ENCODE results near the gene EPB41L2. TPM values are rescaled to one million over a fixed set of nuclear protein-coding genes. Genes with fewer than 3 reads are reported as not detected.

Gene EPB41L2
- total and polyA plus RNA-seq, 2 experiments from 2014 or later = 76.2 to 91.7 TPM

DNA sequence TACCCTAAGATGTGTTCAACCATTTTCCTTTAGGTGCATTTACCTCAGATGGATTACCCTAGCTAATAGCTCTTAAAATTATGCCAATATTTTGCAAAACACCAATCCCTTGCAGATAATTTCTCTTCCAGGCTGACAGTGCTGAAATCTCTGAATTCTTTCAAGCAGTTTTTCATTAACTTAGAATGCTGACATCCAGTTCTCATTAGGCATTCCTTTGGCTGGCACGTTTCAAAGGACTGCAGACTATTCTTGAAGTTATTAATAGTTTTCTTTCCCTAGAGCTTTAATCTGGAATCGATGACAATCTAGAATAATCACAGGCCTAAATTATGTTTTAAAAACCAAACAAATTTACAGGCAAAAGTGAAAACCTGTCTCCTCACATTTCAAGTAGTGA, 167.5 kb downstream of the EPB41L2 start:
- H2AFZ ChIP-seq = no peak overlapping the region
- no peaks in the 10 kb centered on the region for H3K9me2 ChIP-seq (ENCODE audit: insufficient read depth)
- H3K4me3 ChIP-seq = no peak overlapping the region
- TF ChIP-seq EZH2phosphoT487 (IDR thresholded peaks at IDR 0.05; ENCODE audit: unreplicated experiment) = no peak
- no peak for TF ChIP-seq POLR2AphosphoS5 (IDR thresholded peaks at IDR 0.05; ENCODE audit: low read depth)
- TF ChIP-seq, protein P1, sequence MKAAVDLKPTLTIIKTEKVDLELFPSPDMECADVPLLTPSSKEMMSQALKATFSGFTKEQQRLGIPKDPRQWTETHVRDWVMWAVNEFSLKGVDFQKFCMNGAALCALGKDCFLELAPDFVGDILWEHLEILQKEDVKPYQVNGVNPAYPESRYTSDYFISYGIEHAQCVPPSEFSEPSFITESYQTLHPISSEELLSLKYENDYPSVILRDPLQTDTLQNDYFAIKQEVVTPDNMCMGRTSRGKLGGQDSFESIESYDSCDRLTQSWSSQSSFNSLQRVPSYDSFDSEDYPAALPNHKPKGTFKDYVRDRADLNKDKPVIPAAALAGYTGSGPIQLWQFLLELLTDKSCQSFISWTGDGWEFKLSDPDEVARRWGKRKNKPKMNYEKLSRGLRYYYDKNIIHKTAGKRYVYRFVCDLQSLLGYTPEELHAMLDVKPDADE (IDR thresholded peaks at IDR 0.05) = no peak
- no peak for TF ChIP-seq JUNB (IDR thresholded peaks at IDR 0.05; ENCODE audit: unreplicated experiment)
- TF ChIP-seq, protein P2, sequence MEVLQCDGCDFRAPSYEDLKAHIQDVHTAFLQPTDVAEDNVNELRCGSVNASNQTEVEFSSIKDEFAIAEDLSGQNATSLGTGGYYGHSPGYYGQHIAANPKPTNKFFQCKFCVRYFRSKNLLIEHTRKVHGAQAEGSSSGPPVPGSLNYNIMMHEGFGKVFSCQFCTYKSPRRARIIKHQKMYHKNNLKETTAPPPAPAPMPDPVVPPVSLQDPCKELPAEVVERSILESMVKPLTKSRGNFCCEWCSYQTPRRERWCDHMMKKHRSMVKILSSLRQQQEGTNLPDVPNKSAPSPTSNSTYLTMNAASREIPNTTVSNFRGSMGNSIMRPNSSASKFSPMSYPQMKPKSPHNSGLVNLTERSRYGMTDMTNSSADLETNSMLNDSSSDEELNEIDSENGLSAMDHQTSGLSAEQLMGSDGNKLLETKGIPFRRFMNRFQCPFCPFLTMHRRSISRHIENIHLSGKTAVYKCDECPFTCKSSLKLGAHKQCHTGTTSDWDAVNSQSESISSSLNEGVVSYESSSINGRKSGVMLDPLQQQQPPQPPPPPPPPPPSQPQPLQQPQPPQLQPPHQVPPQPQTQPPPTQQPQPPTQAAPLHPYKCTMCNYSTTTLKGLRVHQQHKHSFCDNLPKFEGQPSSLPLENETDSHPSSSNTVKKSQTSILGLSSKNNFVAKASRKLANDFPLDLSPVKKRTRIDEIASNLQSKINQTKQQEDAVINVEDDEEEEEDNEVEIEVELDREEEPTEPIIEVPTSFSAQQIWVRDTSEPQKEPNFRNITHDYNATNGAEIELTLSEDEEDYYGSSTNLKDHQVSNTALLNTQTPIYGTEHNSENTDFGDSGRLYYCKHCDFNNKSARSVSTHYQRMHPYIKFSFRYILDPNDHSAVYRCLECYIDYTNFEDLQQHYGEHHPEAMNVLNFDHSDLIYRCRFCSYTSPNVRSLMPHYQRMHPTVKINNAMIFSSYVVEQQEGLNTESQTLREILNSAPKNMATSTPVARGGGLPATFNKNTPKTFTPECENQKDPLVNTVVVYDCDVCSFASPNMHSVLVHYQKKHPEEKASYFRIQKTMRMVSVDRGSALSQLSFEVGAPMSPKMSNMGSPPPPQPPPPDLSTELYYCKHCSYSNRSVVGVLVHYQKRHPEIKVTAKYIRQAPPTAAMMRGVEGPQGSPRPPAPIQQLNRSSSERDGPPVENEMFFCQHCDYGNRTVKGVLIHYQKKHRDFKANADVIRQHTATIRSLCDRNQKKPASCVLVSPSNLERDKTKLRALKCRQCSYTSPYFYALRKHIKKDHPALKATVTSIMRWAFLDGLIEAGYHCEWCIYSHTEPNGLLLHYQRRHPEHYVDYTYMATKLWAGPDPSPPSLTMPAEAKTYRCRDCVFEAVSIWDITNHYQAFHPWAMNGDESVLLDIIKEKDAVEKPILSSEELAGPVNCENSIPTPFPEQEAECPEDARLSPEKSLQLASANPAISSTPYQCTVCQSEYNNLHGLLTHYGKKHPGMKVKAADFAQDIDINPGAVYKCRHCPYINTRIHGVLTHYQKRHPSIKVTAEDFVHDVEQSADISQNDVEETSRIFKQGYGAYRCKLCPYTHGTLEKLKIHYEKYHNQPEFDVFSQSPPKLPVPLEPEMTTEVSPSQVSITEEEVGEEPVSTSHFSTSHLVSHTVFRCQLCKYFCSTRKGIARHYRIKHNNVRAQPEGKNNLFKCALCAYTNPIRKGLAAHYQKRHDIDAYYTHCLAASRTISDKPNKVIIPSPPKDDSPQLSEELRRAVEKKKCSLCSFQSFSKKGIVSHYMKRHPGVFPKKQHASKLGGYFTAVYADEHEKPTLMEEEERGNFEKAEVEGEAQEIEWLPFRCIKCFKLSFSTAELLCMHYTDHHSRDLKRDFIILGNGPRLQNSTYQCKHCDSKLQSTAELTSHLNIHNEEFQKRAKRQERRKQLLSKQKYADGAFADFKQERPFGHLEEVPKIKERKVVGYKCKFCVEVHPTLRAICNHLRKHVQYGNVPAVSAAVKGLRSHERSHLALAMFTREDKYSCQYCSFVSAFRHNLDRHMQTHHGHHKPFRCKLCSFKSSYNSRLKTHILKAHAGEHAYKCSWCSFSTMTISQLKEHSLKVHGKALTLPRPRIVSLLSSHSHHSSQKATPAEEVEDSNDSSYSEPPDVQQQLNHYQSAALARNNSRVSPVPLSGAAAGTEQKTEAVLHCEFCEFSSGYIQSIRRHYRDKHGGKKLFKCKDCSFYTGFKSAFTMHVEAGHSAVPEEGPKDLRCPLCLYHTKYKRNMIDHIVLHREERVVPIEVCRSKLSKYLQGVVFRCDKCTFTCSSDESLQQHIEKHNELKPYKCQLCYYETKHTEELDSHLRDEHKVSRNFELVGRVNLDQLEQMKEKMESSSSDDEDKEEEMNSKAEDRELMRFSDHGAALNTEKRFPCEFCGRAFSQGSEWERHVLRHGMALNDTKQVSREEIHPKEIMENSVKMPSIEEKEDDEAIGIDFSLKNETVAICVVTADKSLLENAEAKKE (CRISPR knock-in tag; IDR thresholded peaks at IDR 0.05) = no peak
- TF ChIP-seq ZNF114 (CRISPR knock-in tag; IDR thresholded peaks at IDR 0.05) = no peak
- TF ChIP-seq, protein P3, sequence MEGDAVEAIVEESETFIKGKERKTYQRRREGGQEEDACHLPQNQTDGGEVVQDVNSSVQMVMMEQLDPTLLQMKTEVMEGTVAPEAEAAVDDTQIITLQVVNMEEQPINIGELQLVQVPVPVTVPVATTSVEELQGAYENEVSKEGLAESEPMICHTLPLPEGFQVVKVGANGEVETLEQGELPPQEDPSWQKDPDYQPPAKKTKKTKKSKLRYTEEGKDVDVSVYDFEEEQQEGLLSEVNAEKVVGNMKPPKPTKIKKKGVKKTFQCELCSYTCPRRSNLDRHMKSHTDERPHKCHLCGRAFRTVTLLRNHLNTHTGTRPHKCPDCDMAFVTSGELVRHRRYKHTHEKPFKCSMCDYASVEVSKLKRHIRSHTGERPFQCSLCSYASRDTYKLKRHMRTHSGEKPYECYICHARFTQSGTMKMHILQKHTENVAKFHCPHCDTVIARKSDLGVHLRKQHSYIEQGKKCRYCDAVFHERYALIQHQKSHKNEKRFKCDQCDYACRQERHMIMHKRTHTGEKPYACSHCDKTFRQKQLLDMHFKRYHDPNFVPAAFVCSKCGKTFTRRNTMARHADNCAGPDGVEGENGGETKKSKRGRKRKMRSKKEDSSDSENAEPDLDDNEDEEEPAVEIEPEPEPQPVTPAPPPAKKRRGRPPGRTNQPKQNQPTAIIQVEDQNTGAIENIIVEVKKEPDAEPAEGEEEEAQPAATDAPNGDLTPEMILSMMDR (conservative IDR thresholded peaks at IDR 0.05; ENCODE audit: low read depth in 2 of 2) = no peak
- H3K79me2 ChIP-seq (replicated peaks; ENCODE audit: insufficient read depth) = no peaks in the 10 kb centered on the region
- H3K27me3 ChIP-seq (ENCODE audit: insufficient read depth) = no peaks in the 10 kb centered on the region
- Mint-ChIP-seq H3K36me3 (ENCODE audit: low read depth) (peaks cover 12% of the 10 kb centered on the region), H3K27me3 (ENCODE audit: insufficient read depth, low read depth, poor library complexity) (peaks cover 3% of the 10 kb centered on the region), H3K27ac (no peak overlapping the region), H3K4me1 (no peaks in the 10 kb centered on the region), H3K4me3 (no peak overlapping the region), H3K9me3 (no peaks in the 10 kb centered on the region)
- ATAC-seq (no peak), DNase-seq (ENCODE audit: low spot score) (no peak)
- no peaks in the 10 kb centered on the region for H4K20me1 ChIP-seq (replicated peaks; ENCODE audit: insufficient read depth)
- no peaks in the 10 kb centered on the region for H3F3A ChIP-seq (replicated peaks; ENCODE audit: low read depth)
- no peak overlapping the region for H3K4me2 ChIP-seq
- no peaks in the 10 kb centered on the region for H3K4me1 ChIP-seq (ENCODE audit: insufficient read depth)
- H3K36me3 ChIP-seq (ENCODE audit: insufficient read depth) = no peaks in the 10 kb centered on the region
- no peak overlapping the region for H3K27ac ChIP-seq (ENCODE audit: low read depth)

All from GM23338 (cell line).